Keratinocyte (primary cell): ENCODE data around the gene SIK3. TPM values are rescaled to one million over a fixed set of nuclear protein-coding genes. Genes with fewer than 3 reads are reported as not detected.

Experiments used
- DNase-seq: peaks from one replicate; pipeline ENCODE4 v3.0.0-alpha.2; 2011; ENCODE audit warnings: low read depth, missing footprints, low spot score
- FAIRE-seq: peaks from 2 replicates; lab custom pipeline; 2011; peaks lifted over from hg19 to GRCh38; lab: Jason Lieb, UNC
- H2AFZ ChIP-seq: 2 replicates; pipeline ENCODE4 v1.6.0; 2012; ENCODE audit warnings: low read length, control low read depth, inconsistent platforms; ENCODE audit not compliant: control insufficient read depth
- H3K27ac ChIP-seq: 2 replicates; pipeline ENCODE4 v1.5.1; 2011; ENCODE audit warnings: low read length; ENCODE audit not compliant: control insufficient read depth, insufficient read depth
- H3K27me3 ChIP-seq: 3 replicates; pipeline ENCODE4 v1.6.0; 2011; ENCODE audit warnings: low read length; ENCODE audit not compliant: control insufficient read depth, insufficient read depth; ENCODE audit errors: extremely low read depth
- H3K36me3 ChIP-seq, 2 experiments: 2 replicates in 1 of 2; 3 replicates in 1 of 2; pipeline ENCODE4 v1.5.1; 2011; ENCODE audit warnings: low read length in 2 of 2, mild to moderate bottlenecking in 1 of 2; ENCODE audit not compliant: control insufficient read depth in 2 of 2, insufficient read depth in 2 of 2; ENCODE audit errors: extremely low read depth in 1 of 2
- H3K4me1 ChIP-seq: 3 replicates; pipeline ENCODE4 v1.5.1; 2011; ENCODE audit warnings: low read length; ENCODE audit not compliant: control insufficient read depth, insufficient read depth; ENCODE audit errors: extremely low read depth
- H3K4me2 ChIP-seq: 3 replicates; pipeline ENCODE4 v1.6.0; 2011; ENCODE audit warnings: low read depth, low read length; ENCODE audit not compliant: control insufficient read depth, insufficient read depth; ENCODE audit errors: extremely low read depth
- H3K4me3 ChIP-seq, 3 experiments: fragments of 200-600 bp in 1 of 3; sonication (generic) in 1 of 3; 2 replicates in 2 of 3; 3 replicates in 1 of 3; pipeline ENCODE4 v1.5.1; 2011 to 2016; ENCODE audit warnings: low read length in 3 of 3, mild to moderate bottlenecking in 3 of 3, control low read depth in 2 of 3, inconsistent platforms in 1 of 3, low read depth in 1 of 3, mixed read lengths in 1 of 3, mixed run types in 1 of 3, moderate library complexity in 1 of 3; ENCODE audit not compliant: control insufficient read depth in 2 of 3, insufficient read depth in 2 of 3; ENCODE audit errors: extremely low read depth in 1 of 3
- H3K79me2 ChIP-seq: 2 replicates; pipeline ENCODE4 v1.6.0; 2012; ENCODE audit warnings: low read length; ENCODE audit not compliant: control insufficient read depth, insufficient read depth
- H3K9ac ChIP-seq: 3 replicates; pipeline ENCODE4 v1.6.0; 2011; ENCODE audit warnings: low read length; ENCODE audit not compliant: control insufficient read depth, insufficient read depth; ENCODE audit errors: extremely low read depth
- H3K9me1 ChIP-seq: 3 replicates; pipeline ENCODE4 v1.6.0; 2011; ENCODE audit warnings: low read length; ENCODE audit not compliant: control insufficient read depth, insufficient read depth; ENCODE audit errors: extremely low read depth
- H3K9me3 ChIP-seq: 2 replicates; pipeline ENCODE4 v1.5.1; 2012; ENCODE audit warnings: low read depth, low read length; ENCODE audit not compliant: control insufficient read depth
- H4K20me1 ChIP-seq: 3 replicates; pipeline ENCODE4 v1.6.0; 2011; ENCODE audit warnings: low read length; ENCODE audit not compliant: control insufficient read depth, insufficient read depth; ENCODE audit errors: extremely low read depth
- CTCF ChIP-seq, 3 experiments: IDR thresholded peaks in 1 of 3; conservative IDR thresholded peaks in 1 of 3; optimal IDR thresholded peaks in 1 of 3; 2 replicates in 2 of 3; 3 replicates in 1 of 3; pipeline versions ENCODE3 to v1.5.1; 2011; ENCODE audit warnings: low read length in 3 of 3, mild to moderate bottlenecking in 3 of 3, moderate library complexity in 2 of 3, control low read depth in 1 of 3, inconsistent platforms in 1 of 3; ENCODE audit not compliant: insufficient read depth in 2 of 3; ENCODE audit errors: extremely low read depth in 1 of 3
- EZH2 ChIP-seq: IDR thresholded peaks from one replicate; pipeline ENCODE4 v1.6.1; 2012; ENCODE audit warnings: inconsistent platforms, mild to moderate bottlenecking, low read length, moderate library complexity
- dilution Hi-C: fragments of 300-500 bp; cut with MboI; formaldehyde crosslinking; loops from one replicate; pipeline ENCODE4 v1.7.0; 2020; ENCODE audit warnings: low sequenced_read_pairs; ENCODE audit not compliant: extremely low pct_ligation_motif_present
- polyA plus RNA-seq, 5 experiments: library from polyadenylated mRNA; depleted of rRNA in 3 of 5; stranded (reverse) in 3 of 5; stranded (forward) in 1 of 5; unstranded in 1 of 5; fragments of >200 nt; gene quantifications; 1 replicate in 1 of 5; 2 replicates in 3 of 5; 3 replicates in 1 of 5; pipeline versions ENCODE4 v1.2.1 to v1.2.3, GENCODE V29; 2011 to 2012; ENCODE audit warnings: missing spikeins in 2 of 5, low read depth in 1 of 5, low replicate concordance in 1 of 5

The SIK3 gene
- polyA plus RNA-seq, 1 donor (not counting 4 experiments of a cell fraction or from before 2014, with no cell fraction given): 8.2 TPM

GRCh38 chr11:117081908-117082307, 16.3 kb downstream of the SIK3 start:
- no peak for FAIRE-seq
- Histone ChIP-seq H3K27me3 (no peaks in the 10 kb centered on the region), H3K36me3 (no peaks in the 10 kb centered on the region), H3K27ac (no peak overlapping the region), H3K4me1 (peaks cover 14% of the 10 kb centered on the region), H3K4me3 (no peak overlapping the region), H3K9ac (no peak overlapping the region), H2AFZ (no peak overlapping the region), H3K79me2 (peaks cover 93% of the 10 kb centered on the region), H3K4me2 (no peak overlapping the region), H3K9me1 (no peaks in the 10 kb centered on the region), H4K20me1 (no peaks in the 10 kb centered on the region), H3K9me3 (no peaks in the 10 kb centered on the region)
- dilution Hi-C loops: no loop called here
- TF ChIP-seq EZH2 (no peak), CTCF (optimal IDR thresholded peaks at IDR 0.05 in 1 of 3, IDR thresholded peaks at IDR 0.05 in 1 of 3, conservative IDR thresholded peaks at IDR 0.05 in 1 of 3; ENCODE audit: extremely low read depth in 1 of 3, insufficient read depth in 2 of 3, low read length in 3 of 3) (no peak)
- no peak for DNase-seq

- H3K36me3 ChIP-seq: no peaks in the 10 kb centered on the region
- TF ChIP-seq EZH2 (no peak), CTCF (optimal IDR thresholded peaks at IDR 0.05 in 1 of 3, IDR thresholded peaks at IDR 0.05 in 1 of 3, conservative IDR thresholded peaks at IDR 0.05 in 1 of 3; ENCODE audit: extremely low read depth in 1 of 3, insufficient read depth in 2 of 3, low read length in 3 of 3) (no peak)
- DNase-seq (no peak), FAIRE-seq (no peak)
- no peak overlapping the region for H3K27ac ChIP-seq
- H3K79me2 ChIP-seq: peaks cover 87% of the 10 kb centered on the region
- no peaks in the 10 kb centered on the region for H3K9me1 ChIP-seq
- H3K9me3 ChIP-seq: no peaks in the 10 kb centered on the region
- no peak overlapping the region for H3K4me3 ChIP-seq
- no peak overlapping the region for H2AFZ ChIP-seq
- H3K27me3 ChIP-seq: no peaks in the 10 kb centered on the region
- H4K20me1 ChIP-seq: no peaks in the 10 kb centered on the region
- peaks cover 16% of the 10 kb centered on the region for H3K4me1 ChIP-seq
- dilution Hi-C loops: no loop called here
- H3K4me2 ChIP-seq: no peak overlapping the region
- H3K9ac ChIP-seq: no peak overlapping the region
Measured at GRCh38 chr11:117080370-117080769, 17.9 kb downstream of the SIK3 start.
